Psoas muscle (tissue), 8 donors: ENCODE results near the gene AADACL4. TPM values are rescaled to one million over a fixed set of nuclear protein-coding genes. Genes with fewer than 3 reads are reported as not detected.
"Not testable (repeated sequence)": the region's sequence is repeated elsewhere in the genome, so short reads cannot be mapped to it uniquely, and the experiment has no call there.

Experiments used
- ATAC-seq, 4 donors: fragments of 200-7000 bp; cut with Tn5 transposase; one replicate each; pipeline ENCODE4 v1.9.1; 2020; ENCODE audit warnings: moderate library complexity in 3 of 4, mild to moderate bottlenecking in 2 of 4
- DNase-seq, 2 donors: peaks; one replicate each; pipeline ENCODE4 v3.0.0-alpha.2; 2020
- H3K27ac ChIP-seq: fragments of 200-600 bp; one replicate; pipeline ENCODE4 v1.8.0; 2022
- H3K27me3 ChIP-seq, 3 donors: fragments of 200-600 bp in 1 of 3; one replicate each; pipeline versions ENCODE4 v1.6.1 to v1.8.0; 2013 to 2022; ENCODE audit warnings: low read length in 2 of 3, mild to moderate bottlenecking in 2 of 3, moderate library complexity in 1 of 3; ENCODE audit not compliant: insufficient read depth in 3 of 3
- H3K36me3 ChIP-seq, 2 donors: fragments of 200-600 bp in 1 of 2; one replicate each; pipeline versions ENCODE4 v1.6.1 to v1.8.0; 2013 to 2022; ENCODE audit warnings: low read depth in 1 of 2, mild to moderate bottlenecking in 1 of 2, moderate library complexity in 1 of 2; ENCODE audit not compliant: insufficient read depth in 1 of 2
- H3K4me1 ChIP-seq: fragments of 200-600 bp; one replicate; pipeline ENCODE4 v1.8.0; 2022
- H3K4me3 ChIP-seq: fragments of 200-600 bp; one replicate; pipeline ENCODE4 v1.8.0; 2022; ENCODE audit warnings: mild to moderate bottlenecking
- H3K9me3 ChIP-seq: fragments of 200-600 bp; one replicate; pipeline ENCODE4 v1.8.0; 2022
- CTCF ChIP-seq: fragments of 200-600 bp; IDR thresholded peaks from one replicate; pipeline ENCODE4 v1.8.0; 2022; ENCODE audit warnings: antibody characterized with exemption
- WGBS, 3 donors: extraction: QIAGEN DNeasy Blood & Tissue Kit; methylation state at CpG; one replicate each; pipeline versions ENCODE4 v1.1.6 to v1.1.7; 2013; 5-methylcytosine and 5-hydroxymethylcytosine counted together
- intact Hi-C, 2 donors: fragments of 100-400 bp; cut with DNase I; formaldehyde crosslinking; loops; one replicate each; pipeline versions ENCODE4 v1.11.0 to v1.14.2; 2022
- polyA plus RNA-seq, 3 donors: library from polyadenylated mRNA; stranded (reverse); fragments of 200-250 nt; gene quantifications; one replicate each; pipeline ENCODE4 v1.2.3, GENCODE V29; 2013
- total RNA-seq, 4 donors: library from RNA; stranded (reverse); fragmentation: NEBNext Ultra II Directional in 2 of 4; extraction: Animal tissue kit (Norgen Biotek cat#: 25700) in 2 of 4; gene quantifications; one replicate each; pipeline versions ENCODE4 v1.2.1 to v1.2.4, GENCODE V29; 2021 to 2023
- donor health status: healthy with polysubstance abuse.
- donor health status: DM: no; HTN: no; CAD: no; lungs with moderate emphysema.
- donor health status: Bipolar disorder and iron deficiency.
- donor health status: healthy.
- donor health status: DM: yes; HTN: yes; CAD: no.
- donor health status: DM: no; HTN: no; CAD: no.
- donor health status: DM: no; HTN: no; CAD: no.
- donor health status: DM: yes; HTN: yes; CAD: no.

Gene AADACL4
- total and polyA plus RNA-seq, 7 donors: not detected

- 80 to 88% (median 80%) methylated on average over 4 of the region's 4 CpGs for WGBS, 3 donors
- H3K27me3 ChIP-seq: no peaks in the 10 kb centered on the region
- H3K4me1 ChIP-seq: no peaks in the 10 kb centered on the region
- ATAC-seq (no peak), DNase-seq (peak in 1 of 2 donors; percentile 20)
- TF ChIP-seq CTCF: no peak
- H3K36me3 ChIP-seq: no peaks in the 10 kb centered on the region
- no peaks in the 10 kb centered on the region for H3K9me3 ChIP-seq
- intact Hi-C loops: loop anchor here in 1 of 2 donors (5.0 to 10.0 kb wide), 3 partner anchors 344 to 532 kb away; no protein-coding TSS in a partner anchor
- H3K4me3 ChIP-seq: no peak overlapping the region
- no peak overlapping the region for H3K27ac ChIP-seq
Measured at GRCh38 chr1:12656575-12656974, 12.7 kb downstream of the AADACL4 start.

GRCh38 chr1:12657060-12657884 is 13.4 kb downstream of the AADACL4 start:
- DNase-seq: peak in 1 of 2 donors; percentile 10
- no peak for TF ChIP-seq CTCF
- intact Hi-C loops: loop anchor here in 1 of 2 donors (5.0 to 10.0 kb wide), 3 partner anchors 345 to 532 kb away; no protein-coding TSS in a partner anchor

GRCh38 chr1:12657885-12658512 is 14.1 kb downstream of the AADACL4 start:
- H3K9me3 ChIP-seq, H3K27ac ChIP-seq, H3K27me3 ChIP-seq, ATAC-seq, H3K36me3 ChIP-seq, H3K4me1 ChIP-seq, H3K4me3 ChIP-seq: not testable (repeated sequence)
- intact Hi-C loops: loop anchor here in 1 of 2 donors (2.0 to 10.0 kb wide), 4 partner anchors 37 to 533 kb away; no protein-coding TSS in a partner anchor
- peak in 1 of 2 donors; percentile 23 for DNase-seq
- 91 to 92% (median 91%) methylated on average over 9 of the region's 9 CpGs for WGBS, 3 donors

More at GRCh38 chr1:12657060-12657884, 13.4 kb downstream of the AADACL4 start:
- no peak overlapping the region for H3K4me3 ChIP-seq
- no peaks in the 10 kb centered on the region for H3K9me3 ChIP-seq
- no peak for ATAC-seq
- no peak overlapping the region for H3K27ac ChIP-seq
- no peaks in the 10 kb centered on the region for H3K27me3 ChIP-seq
- no peaks in the 10 kb centered on the region for H3K4me1 ChIP-seq
- no peaks in the 10 kb centered on the region for H3K36me3 ChIP-seq
- WGBS, 3 donors: 87 to 94% (median 92%) methylated on average over 13 of the region's 13 CpGs

GRCh38 chr1:12658531-12659453 is 14.9 kb downstream of the AADACL4 start:
- Histone ChIP-seq H3K36me3 (no peaks in the 10 kb centered on the region), H3K9me3 (no peaks in the 10 kb centered on the region), H3K27ac (no peak overlapping the region), H3K27me3 (no peaks in the 10 kb centered on the region), H3K4me3 (no peak overlapping the region), H3K4me1 (no peaks in the 10 kb centered on the region)
- peak; percentile 81 to 94 (median 87) for ATAC-seq
- DNase-seq: peak; percentile 59 to 75
- 42 to 48% (median 43%) methylated on average over 23 of the region's 23 CpGs for WGBS, 3 donors
- intact Hi-C loops: loop anchor here in 1 of 2 donors (2.0 to 10.0 kb wide), 4 partner anchors 38 to 534 kb away; no protein-coding TSS in a partner anchor
- peak; percentile 98 for TF ChIP-seq CTCF
